Measurements from ENCODE around the gene DLEC1.

DLEC1 gene

DNA sequence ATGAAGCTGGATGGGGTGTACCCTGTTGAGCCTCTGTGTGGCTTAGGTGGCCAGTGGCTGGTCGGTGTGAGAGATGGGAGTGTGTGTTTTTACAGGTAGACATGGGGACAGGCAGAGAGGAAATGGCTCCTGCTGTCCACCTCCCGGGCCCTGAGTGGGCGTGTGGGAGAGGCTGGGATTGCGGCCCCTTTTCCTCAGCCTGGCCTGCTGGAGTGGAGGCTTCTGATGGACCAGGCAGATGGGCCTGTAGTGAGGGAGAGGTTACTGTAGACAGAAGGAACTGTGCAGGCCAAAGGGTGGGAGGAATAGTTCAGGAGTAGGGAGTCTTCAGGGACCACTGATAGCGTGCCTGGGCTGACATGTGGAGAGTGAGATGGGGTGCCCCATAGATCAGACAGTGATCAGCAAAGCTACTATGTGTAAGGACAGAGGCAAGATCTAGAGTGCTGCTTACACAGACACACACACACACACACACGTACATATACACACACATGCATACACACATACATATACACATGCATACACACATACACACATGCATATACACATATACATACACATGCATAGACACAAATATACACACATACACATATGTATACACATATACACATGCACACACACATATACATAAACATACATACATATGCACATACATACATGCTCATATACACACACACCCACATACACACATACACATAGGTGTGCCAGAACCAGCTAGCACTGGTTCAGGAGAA lies 71.5 kb downstream of the DLEC1 start:
- no peak for DNase-seq

DNA sequence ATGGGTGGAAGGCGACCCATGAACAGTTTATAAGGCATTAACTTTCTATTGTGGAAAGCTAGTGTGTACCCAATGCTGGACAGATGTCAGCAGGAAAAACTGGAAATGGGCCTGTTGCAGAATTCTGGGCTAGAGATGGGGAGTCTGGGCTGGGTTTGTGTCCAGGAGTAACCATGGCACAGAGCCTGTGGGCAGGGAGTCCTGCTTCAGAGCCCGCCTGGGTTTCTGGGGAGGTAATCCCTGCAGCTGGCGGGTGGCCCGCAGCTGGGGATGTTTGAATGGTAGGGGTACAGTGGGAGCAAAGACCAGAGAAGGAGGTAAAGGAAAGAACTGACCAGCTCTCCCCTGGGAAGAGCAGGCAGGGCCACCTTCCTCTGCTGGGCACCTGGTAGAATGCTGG lies 72.2 kb downstream of the DLEC1 start:
- DNase-seq, result no peak

- DNase-seq, result no peak
Observed at GRCh38 chr3:38111696-38112377, 72.8 kb downstream of the DLEC1 start.

- DNase-seq, result no peak
Observed at GRCh38 chr3:38112378-38112761, 73.4 kb downstream of the DLEC1 start.

DNA sequence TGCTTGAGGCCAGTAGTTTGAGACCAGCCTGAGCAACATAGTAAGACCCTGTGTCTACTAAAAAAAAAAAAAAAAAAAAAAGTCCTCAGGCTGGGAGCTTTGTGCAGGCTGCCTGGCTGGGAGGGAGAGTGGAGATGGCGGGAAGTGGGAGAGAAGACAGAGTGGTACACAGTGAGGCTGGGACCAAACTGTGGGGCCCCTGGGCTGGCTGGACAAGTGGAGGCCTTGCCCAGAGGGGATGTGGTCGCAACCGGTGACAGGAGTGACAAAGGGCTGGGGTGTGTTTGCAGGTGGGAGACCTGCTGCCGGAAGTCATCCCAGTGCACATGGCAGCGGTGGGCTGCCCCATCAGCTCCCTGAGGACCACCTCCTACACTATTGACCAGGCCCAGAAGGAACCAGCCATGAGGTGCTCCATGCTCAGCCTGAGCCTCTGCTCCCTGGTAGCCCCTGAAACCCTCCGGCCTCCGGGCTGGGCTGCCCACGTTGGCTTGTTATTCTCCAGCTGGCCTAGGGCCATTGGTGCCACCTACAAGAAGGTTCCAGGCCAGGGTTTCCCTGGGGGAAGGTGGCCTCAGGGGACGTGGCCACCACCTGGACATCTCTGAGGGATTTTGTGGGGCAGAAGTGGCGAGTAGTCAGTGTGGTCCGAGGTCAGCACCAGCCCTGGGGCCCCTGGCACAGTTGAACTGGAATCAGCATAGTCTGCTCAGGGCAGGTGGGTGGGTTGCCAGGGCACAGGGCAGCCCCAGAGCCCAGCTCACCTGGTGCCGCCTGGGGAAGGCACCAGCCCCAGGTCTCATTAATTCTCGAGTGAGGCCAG lies 75.3 kb downstream of the DLEC1 start:
- DNase-seq, result no peak

DNA sequence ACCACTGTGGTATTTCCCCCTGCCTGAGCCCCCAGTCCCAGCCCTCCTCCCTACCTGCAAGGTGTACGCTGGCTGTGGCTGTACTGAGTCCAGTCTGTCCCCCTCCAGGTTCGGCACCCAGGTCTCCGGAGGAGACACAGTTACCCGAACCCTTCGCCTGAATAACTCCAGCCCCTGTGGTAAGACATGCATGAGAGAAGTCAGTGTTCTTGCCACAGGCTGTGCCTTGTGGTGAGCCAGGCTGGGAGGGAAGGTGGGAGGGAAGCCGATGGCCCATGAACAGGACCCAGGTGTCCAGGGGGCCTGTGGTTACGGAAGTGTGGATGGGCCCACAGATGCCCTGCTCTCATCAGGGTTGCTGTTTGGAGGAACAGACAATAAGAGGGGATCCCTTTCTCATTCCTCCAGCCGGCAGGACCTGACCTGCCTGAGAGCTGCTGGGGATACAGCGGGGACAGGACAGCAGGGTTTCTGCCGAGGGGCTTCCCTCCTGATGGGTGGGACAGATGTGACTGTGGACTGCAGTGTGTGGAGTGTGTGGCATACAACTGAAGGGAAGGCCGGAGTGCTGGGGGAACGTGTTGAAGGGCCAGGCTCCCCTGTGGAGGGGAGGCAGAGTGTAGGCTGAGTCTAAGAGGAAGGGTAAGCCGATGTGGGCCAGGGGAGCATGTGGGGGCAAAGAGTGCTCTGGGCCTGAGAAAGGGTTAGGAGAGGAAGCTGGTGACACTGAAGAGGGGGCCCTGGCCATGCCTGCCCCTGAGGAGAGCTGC lies 76.1 kb downstream of the DLEC1 start:
- DNase-seq, result no peak

DNA sequence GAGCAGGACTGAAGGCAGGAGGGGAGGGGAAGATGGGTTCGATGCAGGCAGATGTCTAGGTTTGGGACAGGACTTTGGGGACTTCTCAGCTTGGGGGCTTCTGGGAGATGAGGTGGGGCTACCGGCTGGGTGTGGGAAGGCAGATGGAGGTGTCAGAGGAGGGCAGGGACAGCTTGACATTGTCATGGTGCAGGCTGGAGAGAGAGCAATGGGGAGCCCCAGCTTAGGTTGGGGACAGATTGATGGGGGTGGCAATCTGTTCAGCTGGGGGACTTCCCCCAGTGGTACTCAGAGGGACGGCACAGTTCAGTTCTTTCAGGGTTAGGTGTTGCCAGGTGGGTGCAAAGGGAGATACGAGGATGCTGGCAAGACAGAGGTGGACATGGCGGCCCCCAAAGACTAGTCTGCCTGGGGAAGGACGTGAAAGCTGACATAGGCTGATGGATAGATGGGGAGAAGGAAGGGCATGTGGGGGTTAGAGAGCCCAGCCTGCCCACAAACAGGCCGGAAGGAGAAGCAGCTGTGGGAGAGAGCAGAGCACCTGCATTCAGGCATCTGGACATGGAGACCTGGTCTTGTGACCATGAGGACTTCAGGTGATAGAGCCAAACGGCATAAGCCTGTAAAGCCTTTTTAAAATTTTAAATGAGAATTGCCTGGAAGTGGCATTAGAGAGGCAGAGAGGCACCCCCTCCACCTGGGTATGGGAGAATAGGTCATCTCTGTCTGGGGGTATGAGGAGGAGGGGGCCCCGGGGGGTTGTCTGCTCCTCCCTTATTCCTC lies 76.8 kb downstream of the DLEC1 start:
- no peak for DNase-seq

DNA sequence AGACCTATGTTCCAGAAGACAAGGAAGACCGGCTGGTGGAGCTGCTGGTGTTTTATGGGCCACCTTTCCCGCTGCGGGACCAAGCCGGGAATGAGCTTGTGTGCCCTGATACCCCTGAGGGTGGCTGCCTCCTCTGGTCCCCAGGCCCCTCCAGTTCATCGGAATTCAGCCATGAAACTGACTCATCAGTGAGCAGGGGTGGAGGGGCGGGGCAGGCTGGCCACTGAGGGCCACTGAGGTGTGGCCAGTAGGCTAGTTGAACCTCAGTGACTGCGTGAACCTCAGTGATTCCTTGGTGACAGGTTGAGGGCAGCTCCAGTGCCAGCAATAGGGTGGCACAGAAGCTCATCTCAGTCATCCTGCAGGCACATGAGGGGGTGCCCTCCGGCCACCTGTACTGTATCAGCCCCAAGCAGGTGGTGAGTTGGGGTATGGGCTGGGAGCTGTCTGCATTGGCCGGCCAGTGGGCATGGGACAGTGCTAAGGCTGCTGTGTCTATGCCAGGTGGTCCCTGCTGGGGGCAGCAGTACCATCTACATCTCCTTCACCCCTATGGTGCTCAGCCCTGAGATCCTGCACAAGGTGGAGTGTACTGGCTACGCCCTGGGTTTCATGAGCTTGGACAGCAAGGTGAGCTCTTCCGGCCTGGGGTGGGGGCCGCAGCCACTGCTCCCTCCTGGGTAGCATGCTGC lies 77.6 kb downstream of the DLEC1 start:
- no peak for DNase-seq

DNA sequence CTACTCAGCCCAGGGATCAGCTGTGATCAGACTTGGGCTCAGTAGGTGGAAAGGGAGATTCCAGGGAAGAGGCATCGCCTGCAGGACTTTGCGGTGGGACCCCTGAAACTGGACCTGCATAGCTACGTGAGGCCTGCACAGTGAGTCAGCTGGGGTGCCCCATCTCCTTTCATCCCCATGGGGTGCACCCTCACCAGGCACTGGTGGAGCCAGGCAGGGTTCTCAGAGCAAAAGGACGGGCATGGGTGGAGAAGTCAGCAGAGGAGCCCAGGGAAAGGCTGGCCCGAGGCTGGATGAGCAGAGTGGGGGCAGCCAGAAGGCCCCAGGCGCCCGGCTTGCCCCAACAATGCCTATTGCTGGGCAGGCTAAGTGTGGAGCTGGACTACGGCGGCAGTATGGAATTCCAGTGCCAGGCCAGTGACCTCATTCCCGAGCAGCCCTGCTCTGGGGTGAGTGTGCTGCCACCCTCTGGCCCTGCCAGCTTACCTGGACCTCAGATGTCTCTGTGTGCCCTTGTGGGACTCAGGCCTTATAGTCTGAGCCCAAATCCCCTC lies 78.2 kb downstream of the DLEC1 start:
- DNase-seq, result no peak

DNA sequence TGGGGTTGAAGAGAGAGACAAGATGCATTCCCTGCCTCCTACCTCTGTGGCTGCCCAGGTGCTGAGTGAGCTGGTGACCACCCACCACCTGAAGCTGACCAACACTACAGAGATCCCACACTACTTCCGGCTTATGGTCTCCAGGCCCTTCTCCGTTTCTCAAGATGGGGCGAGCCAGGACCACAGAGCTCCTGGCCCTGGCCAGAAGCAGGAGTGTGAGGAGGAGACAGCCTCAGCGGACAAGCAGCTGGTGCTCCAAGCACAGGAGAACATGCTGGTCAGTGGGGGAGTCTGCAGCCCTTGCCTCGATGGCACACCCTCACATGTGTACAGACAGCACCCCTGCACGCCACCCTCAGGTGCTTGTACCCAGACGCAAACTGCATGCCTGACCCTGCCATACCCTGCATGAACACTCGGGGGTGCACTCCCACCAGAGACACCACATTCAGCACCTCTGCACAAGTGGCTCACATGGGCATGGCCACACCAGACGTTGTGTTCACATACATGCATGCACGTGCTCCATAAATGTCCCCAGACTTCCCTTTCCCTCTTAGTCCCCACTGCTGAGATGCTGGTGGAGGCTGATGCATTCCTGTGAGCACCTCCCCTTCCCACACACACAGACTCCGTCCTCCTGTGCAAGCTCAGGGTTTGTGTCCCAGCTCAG lies 78.9 kb downstream of the DLEC1 start:
- no peak for DNase-seq

GRCh38 chr3:38118421-38119247 lies 79.6 kb downstream of the DLEC1 start:
- no peak for DNase-seq

DNA sequence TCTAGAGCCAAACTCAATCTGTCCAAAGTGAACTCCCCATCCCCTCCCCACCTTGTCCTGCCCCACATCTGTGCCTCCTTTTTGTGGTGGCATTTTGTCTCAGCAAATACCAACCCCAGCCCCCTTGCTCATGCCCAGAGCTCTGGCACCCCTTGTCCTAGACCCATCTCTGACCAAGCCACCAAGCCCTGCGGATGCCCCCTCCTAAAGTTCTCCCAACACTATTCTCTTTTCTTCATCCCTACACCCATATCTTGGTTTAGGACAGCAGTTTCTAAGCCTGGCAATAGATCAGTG lies 80.2 kb downstream of the DLEC1 start:
- no peak for DNase-seq

DNA sequence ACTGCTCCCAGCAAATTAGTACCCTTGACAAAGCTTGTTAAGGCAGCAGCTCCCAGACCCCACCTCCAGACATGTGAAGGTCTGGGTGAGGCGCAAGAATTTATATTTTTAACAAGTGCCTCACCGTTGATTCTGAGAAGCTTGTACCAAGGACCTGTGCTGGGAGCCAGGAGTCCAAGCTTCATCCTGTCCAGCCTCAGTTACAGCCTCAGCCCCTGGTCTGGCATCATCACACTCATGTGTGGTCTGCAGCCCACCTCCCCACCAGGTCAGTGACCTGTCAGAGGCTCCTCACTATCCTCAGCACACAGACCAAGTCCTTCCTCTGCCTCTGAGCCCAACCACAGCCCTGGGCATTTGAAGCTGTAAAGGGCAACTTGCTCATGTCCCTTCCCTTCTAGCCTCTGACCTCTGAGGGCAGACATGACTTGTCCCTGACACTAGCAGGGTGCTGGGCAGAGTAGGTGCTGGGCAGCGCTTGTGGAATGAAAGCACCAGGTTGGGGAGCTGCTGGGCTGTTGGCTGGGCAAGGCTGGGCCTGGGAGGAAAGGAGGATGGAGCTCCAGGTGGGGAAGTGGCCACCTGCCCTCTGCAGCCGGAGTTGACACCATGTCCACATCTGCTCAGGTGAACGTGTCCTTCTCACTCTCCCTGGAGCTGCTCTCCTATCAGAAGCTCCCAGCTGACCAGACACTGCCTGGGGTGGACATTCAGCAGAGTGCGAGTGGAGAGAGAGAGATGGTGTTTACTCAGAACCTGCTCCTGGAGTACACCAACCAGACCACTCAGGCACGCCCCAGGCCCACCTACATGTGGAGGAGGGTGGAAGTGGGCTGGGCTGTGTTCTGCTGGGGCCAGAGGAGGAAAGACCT lies 81.0 kb downstream of the DLEC1 start:
- DNase-seq, result no peak

DNA sequence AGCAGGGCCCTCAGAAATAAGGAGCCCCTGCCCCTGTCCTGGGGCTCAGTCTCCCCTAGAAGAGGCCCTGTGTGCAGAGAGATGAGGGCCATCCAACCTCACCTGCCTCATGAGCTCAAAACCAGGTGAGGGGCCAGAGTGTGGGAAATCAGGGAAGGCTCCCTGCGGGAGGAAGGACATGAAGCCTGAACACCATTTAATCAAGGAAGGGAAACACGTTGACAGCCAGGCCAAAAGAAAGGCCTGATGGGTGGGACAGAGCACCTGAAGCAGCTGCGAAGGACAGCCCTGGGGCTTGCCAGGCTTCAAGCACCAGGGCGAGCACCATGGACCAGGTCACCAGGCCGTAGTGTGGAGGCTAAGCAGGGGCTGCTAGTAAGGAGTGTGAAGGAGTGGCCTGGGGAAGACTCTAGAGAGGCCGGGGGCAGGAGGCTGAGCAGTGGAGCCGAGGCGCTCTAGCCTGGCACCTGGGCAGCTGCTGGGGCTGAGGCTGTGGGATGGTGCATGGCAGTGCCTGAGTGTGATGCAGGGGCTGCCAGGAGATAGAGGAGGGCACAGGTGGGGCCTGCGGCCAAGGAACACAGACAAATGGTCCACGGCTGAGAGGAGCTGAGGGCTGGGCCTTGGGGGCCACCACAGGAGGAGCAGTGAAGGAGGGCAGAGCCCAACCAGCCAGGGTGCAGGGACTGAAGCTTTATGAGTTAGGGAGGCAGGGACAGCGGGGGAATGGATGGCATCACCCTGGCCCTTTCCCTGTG lies 81.9 kb downstream of the DLEC1 start:
- no peak for DNase-seq

DNA sequence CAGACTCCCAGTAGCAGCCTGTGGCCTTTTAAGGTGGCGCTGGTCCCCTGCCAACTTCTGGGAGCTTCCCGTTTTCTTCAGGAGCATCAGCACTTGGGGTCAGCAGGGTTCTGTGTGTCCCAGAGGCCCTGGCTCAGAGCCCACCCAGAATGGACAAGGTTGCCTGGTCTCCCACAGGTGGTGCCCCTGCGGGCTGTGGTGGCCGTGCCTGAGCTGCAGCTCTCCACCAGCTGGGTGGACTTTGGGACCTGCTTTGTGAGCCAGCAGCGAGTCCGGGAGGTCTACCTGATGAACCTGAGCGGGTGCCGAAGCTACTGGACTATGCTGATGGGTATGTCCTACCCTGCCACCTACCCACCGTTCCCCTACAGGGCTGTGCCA lies 82.4 kb downstream of the DLEC1 start:
- DNase-seq, result no peak

- no peak for DNase-seq
Observed at GRCh38 chr3:38121832-38122461, 82.9 kb downstream of the DLEC1 start.

DNA sequence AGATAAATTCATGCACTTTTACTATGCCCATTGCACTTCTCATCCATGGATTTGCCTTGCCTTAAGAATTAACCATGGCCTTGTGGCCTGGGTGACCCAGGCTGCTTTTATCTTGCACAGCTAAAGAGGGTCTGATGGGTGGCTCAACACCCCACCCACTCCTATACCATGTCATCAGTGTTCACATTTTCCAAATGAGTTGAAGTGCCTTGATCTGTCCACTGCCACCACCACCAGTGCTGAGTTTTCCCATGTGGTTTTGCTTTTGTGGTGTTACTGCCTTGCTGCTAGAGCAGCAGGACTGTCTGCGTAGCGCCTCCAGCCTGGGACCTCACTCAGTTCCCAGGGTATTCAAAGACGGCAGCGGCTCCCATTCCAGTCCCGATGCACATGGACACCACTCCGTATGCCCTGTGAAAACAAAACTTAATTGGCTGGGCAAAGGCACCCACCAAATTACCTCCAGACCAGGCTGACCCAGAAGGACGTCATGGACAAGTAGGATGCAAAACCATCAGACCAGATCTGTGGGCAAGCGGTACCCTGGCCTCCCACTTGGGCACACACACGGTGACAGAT lies 83.8 kb downstream of the DLEC1 start:
- no peak for DNase-seq

All from DMS79 treated with DMSO at 0.1 percent for 48 hours (cell line).